ENCODE measurements around the gene TAF5L. TPM values are rescaled to one million over a fixed set of nuclear protein-coding genes. Genes with fewer than 3 reads are reported as not detected.

The TAF5L gene
- total and polyA plus RNA-seq, 2 of the 4 experiments (the other 2 are of a cell fraction): 17.9 to 18.6 TPM

DNA sequence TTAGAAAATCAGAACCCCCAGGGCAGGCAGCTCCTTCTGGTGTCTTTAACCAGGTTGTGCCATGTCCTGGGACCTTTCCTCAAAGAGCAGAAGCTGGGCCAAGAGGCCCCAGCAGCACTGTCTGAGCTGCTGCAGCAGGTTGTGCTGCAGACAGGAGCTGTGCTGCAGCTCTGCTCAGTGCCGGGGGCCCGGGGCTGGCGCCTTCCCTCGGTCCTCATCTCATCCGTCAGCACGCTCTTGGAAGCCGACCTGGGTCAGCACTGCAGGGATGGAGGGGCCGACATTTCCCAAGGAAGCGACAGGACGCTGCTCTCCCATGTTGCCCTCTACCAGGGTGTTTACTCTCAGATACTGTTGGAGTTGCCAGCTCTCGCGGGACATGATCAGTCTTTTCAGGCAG is 11.8 kb upstream of the TAF5L start:
- POLR2A ChIA-PET (ENCODE audit: unreplicated experiment): no interaction called here

More for the DNA sequence above, 11.8 kb upstream of the TAF5L start:
- Histone ChIP-seq H3K79me1 (ENCODE audit: low read depth in 1 of 2, low read length in 2 of 2) (peaks cover 26 to 32% of the 10 kb centered on the region in 2 experiments; a peak in 3 of 4 replicates), H3K9me1 (ENCODE audit: insufficient read depth, low read length) (peaks cover 2% of the 10 kb centered on the region; the same call in 1 of the 2 replicates), H2BK20ac (ENCODE audit: low read depth, low read length) (no peak overlapping the region), H3K23ac (ENCODE audit: low read depth, low read length) (no peak overlapping the region), H3K9me3 (ENCODE audit: control insufficient read depth, insufficient read depth, low read length) (no peaks in the 10 kb centered on the region), H4K5ac (ENCODE audit: low read depth, low read length) (no peak overlapping the region), H2BK120ac (ENCODE audit: low read depth, low read length) (no peak overlapping the region), H3K27ac (ENCODE audit: insufficient read depth, low read length) (no peak overlapping the region), H3K4me1 (ENCODE audit: control insufficient read depth, insufficient read depth, low read length) (peaks cover 3% of the 10 kb centered on the region; the same call in 1 of the 2 replicates), H3K18ac (ENCODE audit: low read depth, low read length) (no peak overlapping the region), H2AK9ac (replicated peaks; ENCODE audit: low read depth, low read length, poor library complexity) (no peak overlapping the region), H2AK5ac (ENCODE audit: low read depth, low read length) (no peak overlapping the region), H3K27me3 (ENCODE audit: control insufficient read depth, insufficient read depth, low read length) (no peaks in the 10 kb centered on the region), H4K20me1 (ENCODE audit: insufficient read depth, low read length) (peaks cover 19% of the 10 kb centered on the region; the same call in 1 of the 2 replicates), H3K4me3 (ENCODE audit: insufficient read depth, low read depth, low read length) (no peak overlapping the region), H3K14ac (replicated peaks; ENCODE audit: low read depth, low read length) (no peak overlapping the region), H3K56ac (ENCODE audit: extremely low read depth, insufficient read depth, low read length) (no peak overlapping the region), H2BK15ac (ENCODE audit: low read depth, low read length) (no peak overlapping the region), H3K4ac (ENCODE audit: low read depth, low read length) (no peak overlapping the region), H3K4me2 (ENCODE audit: low read depth, low read length) (no peak overlapping the region), H2AFZ (replicated peaks; ENCODE audit: low read length, poor library complexity) (no peak overlapping the region), H3K9ac (ENCODE audit: low read depth, low read length) (no peak overlapping the region), H2BK5ac (ENCODE audit: low read depth, low read length, poor library complexity, severe bottlenecking) (no peak overlapping the region), H4K91ac (ENCODE audit: insufficient read depth, low read depth, low read length) (no peak overlapping the region), H4K8ac (ENCODE audit: low read depth in 2 of 2, low read length in 2 of 2) (no peak overlapping the region), H3K36me3 (ENCODE audit: control insufficient read depth, insufficient read depth, low read length) (peaks cover 33% of the 10 kb centered on the region)
- dilution Hi-C loops (cut with HindIII; ENCODE audit: low sequenced_read_pairs, unreplicated experiment): no loop called here
- in situ Hi-C loops (cut with MboI; ENCODE audit: low sequenced_read_pairs): no loop called here
- no peak for TF ChIP-seq SMC3 (IDR thresholded peaks at IDR 0.05; ENCODE audit: low read depth, low read length)
- no peak for TF ChIP-seq CHD1 (IDR thresholded peaks at IDR 0.05; ENCODE audit: low read depth, low read length)
- no peak for TF ChIP-seq MAZ (IDR thresholded peaks at IDR 0.05; ENCODE audit: borderline replicate concordance, low read depth, low read length)
- no peak for TF ChIP-seq NFE2L2 (IDR thresholded peaks at IDR 0.05; ENCODE audit: low read depth, low read length)
- no peak for TF ChIP-seq CEBPB (IDR thresholded peaks at IDR 0.05; ENCODE audit: low read depth, low read length)
- TF ChIP-seq, protein P1, sequence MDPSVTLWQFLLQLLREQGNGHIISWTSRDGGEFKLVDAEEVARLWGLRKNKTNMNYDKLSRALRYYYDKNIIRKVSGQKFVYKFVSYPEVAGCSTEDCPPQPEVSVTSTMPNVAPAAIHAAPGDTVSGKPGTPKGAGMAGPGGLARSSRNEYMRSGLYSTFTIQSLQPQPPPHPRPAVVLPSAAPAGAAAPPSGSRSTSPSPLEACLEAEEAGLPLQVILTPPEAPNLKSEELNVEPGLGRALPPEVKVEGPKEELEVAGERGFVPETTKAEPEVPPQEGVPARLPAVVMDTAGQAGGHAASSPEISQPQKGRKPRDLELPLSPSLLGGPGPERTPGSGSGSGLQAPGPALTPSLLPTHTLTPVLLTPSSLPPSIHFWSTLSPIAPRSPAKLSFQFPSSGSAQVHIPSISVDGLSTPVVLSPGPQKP (IDR thresholded peaks at IDR 0.05; ENCODE audit: borderline replicate concordance, low read depth, low read length): no peak
- no peak for TF ChIP-seq RCOR1 (IDR thresholded peaks at IDR 0.05; ENCODE audit: insufficient replicate concordance, low read length)
- TF ChIP-seq RFX5 (IDR thresholded peaks at IDR 0.05; ENCODE audit: low read depth, low read length): no peak
- TF ChIP-seq FOS (IDR thresholded peaks at IDR 0.05; ENCODE audit: low read depth, low read length): no peak
- intact Hi-C loops (cut with micrococcal nuclease): no loop called here
- CTCF ChIA-PET: no interaction called here
- no peak for DNase-seq
- WGBS, 2 experiments (ENCODE audit: extremely low coverage in 2 of 2, insufficient read length in 1 of 2): 76% methylated on average over 9 of the region's 12 CpGs; no CpG with 5 or more reads in 1 of the 2 experiments
- no peak for ATAC-seq (ENCODE audit: low read depth)
- BruUV-seq (replicated peaks): no TSS peak
